Metanephros (tissue), 1 donor: ENCODE results near the gene LIPM. TPM values are rescaled to one million over a fixed set of nuclear protein-coding genes. Genes with fewer than 3 reads are reported as not detected.

Experiments used
- total RNA-seq: library from RNA; depleted of rRNA; stranded (reverse); fragments of >200 nt; gene quantifications from one replicate; pipeline ENCODE4 v1.2.3, GENCODE V29; 2014

LIPM gene
- total RNA-seq: not detected

GRCh38 chr10:88802523-88803285, at the start of gene LIPM:
LIPM (plus strand) TSS chr10:88802730; CDS start chr10:88802897, 167 bp downstream.

GRCh38 chr10:88759366-88760101, 43.0 kb upstream of the LIPM start, which contains the start of gene LIPN:
LIPN (plus strand) TSS chr10:88760020; CDS start chr10:88761406, 1,386 bp downstream.

GRCh38 chr10:88851706-88852105, 49.2 kb downstream of the LIPM start, which contains the start of gene ANKRD22:
ANKRD22 (minus strand) TSS chr10:88851844; CDS start chr10:88851607, 237 bp downstream.

Other genes with a start within 250 kb of the LIPM start
- 19.2 TPM for gene RNLS, start 219.4 kb upstream of the LIPM start, total RNA-seq
- gene LIPJ, start 216.0 kb upstream of the LIPM start, total RNA-seq: 0.23 TPM
- 0.41 TPM for gene LIPF, start 138.3 kb upstream of the LIPM start, total RNA-seq
- not detected for gene LIPK, start 96.5 kb upstream of the LIPM start, total RNA-seq
- gene LIPN, start 42.7 kb upstream of the LIPM start, total RNA-seq: not detected
- gene ANKRD22, start 49.1 kb downstream of the LIPM start, total RNA-seq: 0.64 TPM
- 6.8 TPM for gene STAMBPL1, start 77.5 kb downstream of the LIPM start, total RNA-seq
- 220 TPM for gene ACTA2, start 150.0 kb downstream of the LIPM start, total RNA-seq
- gene FAS, start 188.1 kb downstream of the LIPM start, total RNA-seq: 21.9 TPM